COLO668 (cell line): Measurements from ENCODE around the gene PACRG.

Experiments used
- DNase-seq: peaks from one replicate; lab custom pipeline; 2025; ENCODE audit not compliant: unreplicated experiment; lab: John Stamatoyannopoulos, UW

PACRG gene

DNA sequence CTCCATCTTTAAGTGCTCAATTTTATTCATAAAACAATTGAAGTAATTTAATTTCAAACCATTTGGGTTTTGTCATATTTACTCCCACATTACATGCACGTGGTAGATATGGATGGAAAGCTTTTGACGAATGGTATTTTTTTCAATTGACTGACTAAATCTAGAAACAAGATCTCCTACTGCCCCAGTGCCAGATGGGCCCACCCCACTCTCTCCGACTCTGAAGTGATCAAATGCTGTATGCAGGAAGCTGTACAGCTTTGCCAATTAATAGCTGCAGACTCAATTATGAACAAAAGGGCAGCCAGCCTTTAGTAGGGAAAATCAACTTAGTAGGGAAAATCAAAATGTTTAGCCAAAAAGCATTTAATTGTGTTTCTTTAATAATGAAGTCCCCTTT, 46.2 kb downstream of the PACRG start:
- DNase-seq: no peak

DNA sequence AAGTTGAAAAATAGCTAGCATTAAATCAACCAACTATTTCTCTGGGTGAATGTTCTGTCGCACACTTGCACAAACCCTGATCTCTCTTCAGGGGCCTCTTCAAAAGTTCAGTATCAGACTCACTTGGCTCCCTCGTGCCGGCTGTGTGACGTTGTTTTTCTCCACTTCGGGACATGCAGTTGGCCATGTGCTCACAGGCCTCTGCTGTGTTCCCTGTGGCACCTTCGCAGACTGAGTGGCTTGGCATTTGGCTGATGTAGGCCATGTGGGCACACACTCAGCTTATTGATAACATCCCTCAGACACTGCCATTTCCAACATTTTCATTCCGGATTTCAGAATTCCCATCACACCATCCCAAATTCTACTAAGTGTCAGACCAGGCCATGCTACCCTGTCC, 49.3 kb downstream of the PACRG start:
- no peak for DNase-seq

DNA sequence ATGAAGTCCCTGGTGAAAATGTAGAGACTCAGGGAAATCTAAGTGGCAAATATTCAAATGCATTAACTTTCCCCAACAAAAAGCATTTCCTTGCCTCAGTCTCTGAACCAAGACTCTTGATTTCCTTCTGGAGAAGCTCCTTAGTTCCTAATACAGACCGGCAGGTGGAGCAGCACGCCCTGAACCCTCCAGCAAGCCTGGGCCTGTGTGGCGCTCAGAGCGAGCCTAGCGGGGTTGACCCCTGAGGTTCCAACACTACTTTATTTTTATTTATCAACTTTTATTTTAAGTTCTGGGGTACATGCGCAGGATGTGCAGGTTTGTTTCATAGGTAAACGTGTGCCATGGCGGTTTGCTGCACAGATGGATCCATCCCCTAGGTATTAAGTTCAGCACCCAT, 50.8 kb downstream of the PACRG start:
- no peak for DNase-seq

DNA sequence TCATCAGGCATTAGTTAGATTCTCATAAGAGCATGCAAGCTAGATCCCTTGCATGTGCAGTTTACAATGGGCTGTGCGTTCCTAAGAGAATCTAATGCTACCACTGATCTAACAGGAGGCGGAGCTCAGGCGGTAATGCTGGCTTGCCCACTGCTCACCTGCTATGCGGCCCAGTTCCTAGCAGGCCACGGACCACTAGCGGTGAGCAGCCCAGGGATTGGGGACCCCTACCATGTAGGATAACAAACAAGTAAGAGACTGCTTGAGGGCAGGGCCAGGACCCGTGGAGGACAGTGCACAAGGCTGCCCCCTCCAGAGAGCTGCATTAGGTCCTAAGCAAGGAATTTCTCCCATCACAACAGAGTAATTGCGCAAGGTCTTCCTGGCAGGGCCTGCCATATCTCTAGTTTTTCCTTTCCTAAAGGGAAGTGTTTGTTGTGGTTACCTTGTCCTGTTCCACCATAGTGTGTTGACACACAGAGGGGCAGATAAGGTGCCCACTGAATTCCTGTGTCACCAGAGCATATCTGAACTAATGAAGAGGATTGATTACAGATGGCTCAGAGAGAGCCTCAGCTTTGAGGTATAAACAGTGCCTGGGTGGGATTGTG, 58.0 kb downstream of the PACRG start:
- no peak for DNase-seq

DNA sequence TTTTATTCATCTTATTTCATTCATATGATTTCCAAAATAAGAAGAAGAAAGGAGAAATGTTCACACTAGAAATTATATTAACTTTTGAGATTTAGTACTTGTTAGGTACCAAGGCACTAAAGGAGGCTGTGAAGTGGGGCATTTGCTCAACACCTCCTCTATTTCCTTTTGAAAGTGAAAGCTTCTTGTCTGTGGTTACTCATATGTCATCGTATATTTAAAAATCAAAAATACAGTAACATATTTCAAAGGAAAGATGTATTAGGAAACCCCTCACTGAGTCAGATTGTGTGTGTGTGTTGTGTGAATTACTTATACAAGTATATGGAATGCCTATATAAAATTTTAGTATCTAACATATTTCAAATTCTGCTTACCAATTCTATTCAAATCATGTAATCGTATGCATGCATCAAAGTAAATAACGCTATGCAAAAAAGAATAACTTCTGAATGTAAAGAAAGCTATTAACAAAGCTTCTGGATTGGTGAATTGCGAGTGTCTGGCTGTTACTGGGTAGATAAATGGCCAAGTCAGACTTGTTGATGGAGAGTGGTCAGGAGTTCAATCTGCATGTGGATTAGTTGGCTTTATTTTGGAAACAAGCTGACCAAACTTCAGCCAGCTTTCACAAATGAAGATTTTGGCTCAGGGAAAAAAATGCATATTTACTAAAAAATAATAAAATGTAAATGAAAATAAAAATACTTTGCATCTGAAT, 70.9 kb downstream of the PACRG start:
- DNase-seq: no peak

DNA sequence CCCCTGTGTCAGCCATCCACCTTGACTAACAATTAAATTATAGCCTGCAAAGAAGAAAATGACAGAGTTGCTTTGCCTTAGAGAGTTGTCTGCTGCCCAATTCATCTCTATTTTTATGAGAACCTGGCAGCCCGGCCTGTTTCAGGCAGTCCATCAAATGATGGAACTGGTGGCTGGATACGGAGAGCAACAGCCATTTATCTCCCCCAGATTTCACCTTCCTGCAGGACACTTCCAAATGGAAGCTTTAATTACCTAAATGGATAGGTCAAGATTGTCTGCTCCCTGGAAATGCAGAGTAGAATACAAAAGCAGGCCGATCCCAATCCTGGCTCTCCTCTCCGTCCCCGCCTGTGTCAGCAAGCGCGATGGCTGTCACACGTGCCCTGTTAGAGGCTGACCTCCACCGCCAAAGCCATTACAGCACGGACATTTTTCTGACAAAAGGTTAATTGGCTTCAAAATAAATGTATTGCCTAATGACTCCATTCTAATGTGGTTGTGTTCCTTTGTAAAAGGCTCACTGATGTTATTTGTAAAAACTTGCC, 86.7 kb downstream of the PACRG start:
- DNase-seq: no peak

DNA sequence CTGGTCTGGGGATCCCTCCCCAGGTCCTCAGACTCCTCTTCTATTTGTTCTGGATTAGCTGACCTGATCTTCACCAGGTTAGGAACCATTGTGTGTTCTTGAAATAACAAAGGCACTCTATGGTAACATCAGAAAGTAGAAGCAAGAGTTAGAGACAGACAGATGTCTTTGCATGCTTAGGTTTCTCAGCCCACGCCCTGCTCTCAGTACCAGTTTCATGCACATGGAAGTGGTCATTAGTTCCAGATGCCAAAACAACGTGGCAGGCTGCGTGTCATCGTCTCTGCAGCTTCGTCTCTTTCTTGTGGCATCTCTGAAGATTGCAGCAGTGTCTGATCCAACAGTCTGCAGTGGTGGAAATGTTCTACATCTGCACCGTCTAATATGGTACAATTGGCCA, 89.4 kb downstream of the PACRG start:
- DNase-seq: no peak

DNA sequence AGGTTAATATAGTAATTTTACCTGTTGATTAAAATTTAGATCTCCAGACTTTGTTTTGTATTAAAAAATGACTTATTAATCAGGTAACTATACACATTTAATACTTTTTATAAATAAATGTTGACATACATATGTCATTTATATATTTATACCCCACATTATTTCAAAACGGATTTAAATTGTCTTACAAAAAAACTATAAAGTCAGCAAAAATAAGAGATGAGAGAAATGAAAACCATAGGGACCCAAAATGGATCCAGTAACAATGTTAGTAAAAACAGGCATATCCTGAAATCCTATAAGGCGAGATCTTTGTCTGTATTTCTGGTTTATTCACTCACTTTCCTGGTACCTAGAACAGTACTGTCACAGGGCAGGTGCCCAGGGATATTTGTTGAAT, 91.5 kb downstream of the PACRG start:
- no peak for DNase-seq

DNA sequence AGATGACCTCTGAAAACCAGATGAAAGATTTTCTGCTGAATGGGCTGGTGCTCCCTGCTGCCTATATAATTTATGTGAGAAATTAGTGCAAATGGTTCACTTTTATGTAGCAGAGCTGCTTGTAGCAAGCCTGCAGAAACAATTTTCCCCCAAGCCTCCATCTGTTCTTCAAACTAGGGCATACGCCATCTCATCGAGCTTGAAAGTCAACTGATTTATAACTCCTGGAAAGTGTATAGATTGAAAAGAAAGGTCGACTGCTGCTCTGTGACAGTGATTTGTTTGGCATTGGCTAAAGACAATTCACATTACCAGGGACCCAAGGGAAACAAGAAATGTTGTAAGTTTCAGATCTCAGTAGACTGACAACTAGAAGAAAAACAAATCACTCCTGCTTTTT, 93.3 kb downstream of the PACRG start:
- no peak for DNase-seq

DNA sequence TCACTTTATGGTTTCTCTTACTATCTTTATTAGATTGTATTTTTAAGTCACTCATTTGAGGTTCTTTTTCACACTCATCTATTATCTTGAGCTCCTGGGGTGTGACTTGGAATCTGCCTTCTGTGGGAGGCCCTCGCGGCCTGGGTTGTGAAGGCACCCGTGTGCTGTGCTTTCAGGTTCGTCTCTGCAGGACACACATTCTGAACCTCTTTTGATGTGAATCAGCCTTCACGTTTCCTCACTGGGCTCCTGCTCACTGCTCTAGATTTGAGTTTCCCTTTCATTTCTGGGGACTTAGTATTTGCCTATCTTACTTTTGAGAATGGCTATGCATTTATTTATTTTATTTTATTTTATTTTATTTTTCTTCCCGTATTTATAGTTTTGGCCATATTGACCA, 97.8 kb downstream of the PACRG start:
- DNase-seq: no peak

DNA sequence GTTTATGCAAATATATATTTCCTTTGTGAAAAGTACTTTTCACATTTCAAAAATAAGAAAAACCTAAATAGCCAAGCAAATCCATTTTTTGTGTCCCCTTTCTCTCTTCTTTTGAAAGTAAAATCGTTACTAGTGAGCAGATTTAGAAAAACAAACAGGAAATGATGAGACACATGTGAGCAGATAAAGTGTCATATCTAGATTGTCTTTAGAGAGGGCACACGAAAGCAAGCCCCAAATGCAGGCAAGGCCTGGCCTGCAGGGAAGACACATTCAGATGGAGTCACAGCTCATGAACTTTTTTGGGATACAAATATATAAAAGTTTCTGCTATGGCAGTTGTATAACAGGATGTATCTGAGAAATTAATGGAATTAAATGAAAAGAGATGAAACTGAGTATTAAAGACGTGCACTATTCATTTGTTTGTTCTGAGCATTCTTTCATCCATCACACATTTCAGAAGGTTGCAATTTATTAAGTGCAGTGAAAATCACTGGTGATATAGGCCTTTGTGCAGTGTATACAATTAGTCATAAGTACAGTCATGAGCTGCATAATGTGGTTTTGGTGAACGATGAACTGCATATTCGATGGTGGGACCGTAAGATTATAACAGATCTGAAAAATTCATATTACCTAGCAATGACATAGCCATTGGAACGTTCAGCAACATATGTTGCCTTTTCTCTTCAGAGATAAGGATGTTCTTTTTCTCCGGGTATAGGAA, 101.4 kb downstream of the PACRG start:
- no peak for DNase-seq

DNA sequence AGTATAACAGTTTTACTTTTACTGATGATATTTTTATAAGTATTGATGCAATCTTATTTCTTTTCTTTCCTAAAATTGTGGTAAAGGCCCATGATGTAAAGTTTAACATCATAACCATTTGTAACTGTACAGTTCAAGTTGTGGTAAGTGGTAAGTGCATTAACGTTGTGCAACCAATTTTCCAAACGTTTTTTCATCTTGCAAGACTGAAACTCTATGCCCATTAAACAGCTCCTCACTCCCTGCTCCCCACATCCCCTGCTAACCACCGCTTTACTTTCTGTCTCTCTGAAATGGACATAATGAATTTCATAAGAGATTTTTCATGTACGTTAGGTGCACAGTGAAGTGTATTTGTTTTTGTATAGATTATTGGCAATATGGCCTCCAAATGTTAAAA, 106.0 kb downstream of the PACRG start:
- no peak for DNase-seq

DNA sequence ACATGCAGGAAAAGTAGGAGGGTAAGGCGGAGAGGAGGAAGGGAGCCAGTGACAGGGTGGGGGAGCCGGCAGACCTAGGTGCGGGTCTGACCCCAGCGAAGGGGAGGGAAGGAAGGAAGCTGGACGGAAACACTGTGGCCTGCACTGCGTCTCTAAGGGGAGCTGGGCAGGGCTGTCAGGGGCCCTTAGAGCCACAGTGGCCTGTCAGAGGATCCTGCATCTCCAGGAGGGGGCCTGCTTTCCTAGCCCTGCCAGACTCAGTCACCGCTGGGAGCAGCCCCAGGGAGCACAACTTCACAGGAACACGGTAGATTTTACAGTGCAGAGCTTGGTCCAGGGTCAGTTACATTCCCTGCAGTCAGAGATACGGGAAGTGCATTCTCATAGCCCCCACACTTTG, 118.2 kb downstream of the PACRG start:
- no peak for DNase-seq

DNA sequence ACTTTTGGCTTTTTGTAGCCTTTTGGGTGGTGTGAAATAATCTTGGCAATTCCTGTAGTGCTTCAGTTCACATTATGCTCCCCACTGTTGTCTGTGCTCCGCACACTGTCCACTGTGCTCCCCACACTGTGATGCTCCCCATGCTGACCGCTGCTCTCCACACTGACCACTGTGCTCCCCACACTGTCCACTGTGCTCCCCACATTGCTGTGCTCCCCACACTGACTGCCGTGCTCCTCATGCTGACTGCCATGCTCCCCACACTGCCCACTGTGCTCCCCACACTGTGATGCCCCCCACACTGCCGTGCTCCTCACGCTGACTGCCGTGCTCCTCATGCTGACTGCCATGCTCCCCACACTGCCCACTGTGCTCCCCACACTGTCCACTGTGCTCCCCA, 118.9 kb downstream of the PACRG start:
- no peak for DNase-seq

DNA sequence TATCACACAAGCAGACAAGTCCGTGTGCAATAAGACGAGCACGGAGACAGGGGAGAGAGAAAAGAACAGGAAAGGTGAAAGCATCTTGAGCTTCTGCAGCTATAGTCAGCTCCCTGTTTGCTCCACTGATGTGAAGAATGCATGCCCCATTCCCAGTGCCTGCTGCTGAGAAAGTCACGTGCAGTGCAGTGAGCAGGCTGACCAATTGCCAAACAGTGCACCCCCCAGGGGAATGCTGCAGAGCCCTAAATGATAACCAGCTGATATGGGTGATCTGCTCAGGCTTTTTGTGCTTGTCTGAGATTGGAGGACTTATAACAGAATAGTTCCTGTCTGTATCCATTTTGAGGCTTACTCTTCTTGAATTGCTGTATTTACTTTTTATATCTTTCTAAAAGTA, 121.5 kb downstream of the PACRG start:
- no peak for DNase-seq

DNA sequence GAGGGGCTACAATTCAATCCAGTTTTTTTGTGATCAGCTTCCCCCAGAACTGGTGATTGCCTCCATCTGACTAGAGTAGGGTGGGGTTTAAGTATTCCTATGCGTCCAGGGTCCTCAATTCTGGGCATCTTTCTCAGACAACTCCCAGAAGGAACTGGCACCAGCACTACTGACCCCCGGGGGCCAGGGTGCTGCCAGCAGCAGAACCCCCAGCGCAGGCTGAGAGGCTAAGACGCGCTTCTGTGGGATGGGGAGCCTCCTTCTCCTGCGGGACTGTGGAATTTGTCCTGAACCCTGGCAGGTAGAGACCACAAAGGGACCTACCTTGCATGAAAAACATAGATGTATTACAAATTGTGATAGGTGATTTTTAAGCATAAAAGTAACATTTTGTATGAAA, 124.4 kb downstream of the PACRG start:
- no peak for DNase-seq

DNA sequence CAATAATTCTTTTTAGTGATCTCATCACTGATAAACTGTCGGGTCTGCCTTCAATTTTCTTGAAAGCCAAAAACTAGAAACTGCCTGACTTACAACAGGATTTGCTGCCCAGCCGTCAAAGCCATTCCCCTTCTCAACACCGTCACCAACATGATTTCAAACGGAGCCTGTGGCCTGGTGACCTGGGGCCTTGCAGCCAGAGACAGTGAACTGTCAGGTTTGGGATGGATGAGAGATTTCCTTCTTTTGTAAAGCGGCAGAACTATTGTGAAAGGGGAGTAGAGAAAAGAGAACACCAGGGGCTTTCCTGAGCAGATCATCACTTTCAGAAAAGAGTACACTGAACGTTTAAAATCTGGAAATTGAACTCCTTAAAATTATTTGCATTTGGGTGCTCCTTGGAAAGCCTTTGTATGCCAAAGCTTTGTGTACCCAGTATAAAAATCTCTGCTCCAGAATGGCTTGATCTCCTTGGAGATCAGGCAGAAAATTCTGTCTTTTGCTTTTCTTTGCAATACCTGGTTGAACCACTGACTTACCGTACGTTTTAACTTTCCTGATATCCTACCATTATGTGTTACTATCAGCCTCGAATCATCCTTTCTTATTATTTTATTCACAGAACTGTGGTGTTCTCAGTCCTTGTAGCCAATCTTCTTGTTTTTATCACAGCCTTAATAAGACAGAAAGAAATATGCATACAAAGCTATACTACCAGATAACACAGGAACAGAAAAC, 125.2 kb downstream of the PACRG start:
- no peak for DNase-seq

DNA sequence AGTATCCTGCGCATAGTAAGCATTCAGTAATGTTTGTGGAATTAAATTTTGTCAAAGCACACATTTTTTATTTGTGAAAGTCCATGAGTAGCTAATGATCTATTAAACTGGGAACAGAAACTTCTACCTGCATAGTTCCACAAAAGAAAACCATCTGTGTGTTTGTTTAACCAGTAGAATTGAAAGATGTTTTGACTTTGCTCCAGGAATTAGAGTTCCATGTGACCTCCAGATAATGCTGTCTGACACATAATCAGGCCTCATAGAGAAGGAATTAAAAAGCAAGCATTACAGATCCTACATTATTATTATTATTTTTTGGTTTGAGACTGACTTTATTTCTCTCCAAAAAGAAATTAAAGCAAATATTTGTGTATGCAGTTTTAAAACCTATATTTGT, 126.5 kb downstream of the PACRG start:
- DNase-seq: no peak

DNA sequence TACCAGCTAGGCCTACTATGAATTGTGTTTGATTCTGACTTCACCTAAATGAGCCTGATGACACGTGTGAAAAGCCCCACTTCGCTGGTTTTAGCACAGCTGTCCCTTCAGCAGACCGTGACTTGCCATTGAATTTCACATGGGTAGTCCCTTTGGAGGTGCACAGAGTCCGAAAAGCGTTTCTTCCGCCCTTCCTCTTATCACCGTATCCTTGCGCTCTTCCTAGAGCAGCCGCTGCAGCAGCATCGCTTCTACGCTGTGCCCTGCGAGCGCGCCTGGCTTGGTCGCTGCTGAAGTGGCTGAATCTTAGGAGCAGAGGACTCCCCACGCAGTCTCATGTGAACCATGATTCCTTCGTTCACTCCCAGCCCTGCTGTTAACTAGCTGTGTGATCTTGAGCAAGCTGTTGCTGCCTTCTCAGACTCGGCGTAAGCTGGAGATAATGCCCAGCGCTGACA, 127.0 kb downstream of the PACRG start:
- DNase-seq: no peak

DNA sequence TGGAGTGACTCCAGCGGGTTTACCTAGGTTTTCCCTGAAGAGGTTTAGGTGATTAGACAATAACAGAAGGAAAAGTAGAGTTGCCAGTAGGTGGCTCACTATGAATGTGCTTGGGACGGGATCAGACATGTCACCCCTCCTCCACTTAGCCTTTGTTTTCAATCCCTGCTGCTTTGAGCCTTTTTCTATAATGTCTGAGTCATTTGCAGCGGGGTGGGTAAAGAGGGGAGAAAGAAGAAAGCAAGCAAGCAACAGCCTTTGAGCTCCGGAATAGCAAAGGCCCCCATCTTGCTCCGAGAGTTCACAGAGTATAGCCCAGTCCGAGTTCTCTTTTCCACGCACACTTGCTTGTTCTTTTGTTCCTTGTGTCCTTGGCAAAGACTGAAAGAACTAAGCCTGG, 129.1 kb downstream of the PACRG start:
- no peak for DNase-seq

DNA sequence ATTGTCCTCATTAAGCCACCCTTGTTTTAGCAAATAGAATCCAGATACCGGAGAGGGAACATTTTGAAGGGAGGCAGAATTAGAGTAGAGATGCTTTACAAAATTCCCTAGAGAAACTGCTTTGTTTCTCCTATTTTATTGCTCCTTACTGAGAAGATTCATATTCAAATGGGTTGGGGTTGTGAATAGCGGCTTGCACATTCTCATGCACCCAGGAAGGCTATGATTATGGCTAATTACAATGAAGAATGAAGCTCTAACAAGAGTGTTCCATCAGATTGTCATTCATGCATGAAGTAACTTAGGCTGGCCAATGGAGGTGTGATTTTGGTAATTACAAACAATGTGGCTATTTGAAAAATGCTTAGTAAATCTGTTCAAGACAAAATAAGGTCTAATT, 129.6 kb downstream of the PACRG start:
- DNase-seq: no peak
